Dedifferentiated amniotic fluid mesenchymal stem cell (primary cell): ENCODE results near the gene ALDH2.
A peak's percentile ranks its signal among the peaks of the same experiment; 100 is the strongest.
"Not testable (repeated sequence)": the region's sequence is repeated elsewhere in the genome, so short reads cannot be mapped to it uniquely, and the experiment has no call there.

Experiments
- DNase-seq: peaks from one replicate; pipeline ENCODE4 v3.0.0-alpha.2; 2016; ENCODE audit errors: extremely low spot score

The ALDH2 gene

DNA sequence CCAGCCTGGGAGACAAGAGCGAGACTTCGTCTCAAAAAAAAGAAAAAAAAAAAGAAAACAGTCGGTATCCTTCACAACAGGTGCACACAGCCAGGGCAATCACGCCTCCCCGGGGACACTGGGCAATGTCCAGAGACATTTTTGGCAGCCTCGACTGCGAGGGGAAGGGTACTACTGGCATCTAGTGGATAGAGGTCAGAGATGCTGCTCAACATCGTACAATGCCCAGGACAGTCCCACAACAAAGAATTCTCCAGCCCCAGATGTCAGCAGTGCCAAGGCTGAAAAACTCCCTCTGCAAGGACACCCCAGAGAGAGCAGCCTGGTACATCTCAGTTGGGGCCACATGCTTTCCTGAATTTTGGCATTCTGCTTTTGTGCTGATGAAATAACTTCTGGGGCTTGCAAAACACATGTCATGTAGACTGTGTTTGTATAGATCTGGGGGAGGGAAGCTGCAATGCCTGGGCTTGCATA lies 21.5 kb downstream of the ALDH2 start:
- DNase-seq: peak; percentile 47

DNA sequence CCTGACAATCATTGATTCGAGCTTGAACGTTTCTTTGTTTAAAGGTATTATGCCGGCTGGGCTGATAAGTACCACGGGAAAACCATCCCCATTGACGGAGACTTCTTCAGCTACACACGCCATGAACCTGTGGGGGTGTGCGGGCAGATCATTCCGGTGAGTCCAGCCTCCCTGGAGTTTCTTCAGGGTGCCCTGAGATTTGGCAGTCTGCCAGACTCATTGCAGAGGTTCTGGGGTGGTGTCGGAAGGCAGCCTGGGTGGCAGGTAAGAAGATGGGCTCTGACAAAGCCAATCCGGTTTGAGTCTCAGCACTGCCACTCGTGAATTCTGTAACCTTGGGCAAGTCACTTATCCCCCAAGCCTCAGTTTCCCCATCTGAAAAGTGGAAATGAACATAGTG lies 23.0 kb downstream of the ALDH2 start:
- DNase-seq: no peak

DNA sequence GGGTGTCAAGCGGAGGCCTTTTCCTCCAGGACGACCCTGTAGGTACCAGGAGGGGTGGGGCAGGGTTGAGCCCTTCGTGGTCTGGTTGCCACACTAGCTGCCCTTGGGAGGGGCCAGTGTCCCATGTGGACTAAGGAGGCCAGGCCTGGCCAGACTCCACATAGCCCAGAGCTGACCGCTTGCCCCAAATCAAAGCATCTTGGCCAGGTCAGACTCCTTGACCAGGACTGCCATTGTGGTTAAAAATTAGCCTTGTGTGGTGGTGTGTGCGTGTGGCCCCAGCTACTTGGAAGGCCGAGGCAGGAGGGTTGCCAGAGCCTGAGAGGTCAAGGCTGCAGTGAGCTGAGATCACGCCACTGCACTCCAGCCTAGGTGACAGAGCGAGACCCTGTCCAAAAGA lies 24.8 kb downstream of the ALDH2 start:
- no peak for DNase-seq

DNA sequence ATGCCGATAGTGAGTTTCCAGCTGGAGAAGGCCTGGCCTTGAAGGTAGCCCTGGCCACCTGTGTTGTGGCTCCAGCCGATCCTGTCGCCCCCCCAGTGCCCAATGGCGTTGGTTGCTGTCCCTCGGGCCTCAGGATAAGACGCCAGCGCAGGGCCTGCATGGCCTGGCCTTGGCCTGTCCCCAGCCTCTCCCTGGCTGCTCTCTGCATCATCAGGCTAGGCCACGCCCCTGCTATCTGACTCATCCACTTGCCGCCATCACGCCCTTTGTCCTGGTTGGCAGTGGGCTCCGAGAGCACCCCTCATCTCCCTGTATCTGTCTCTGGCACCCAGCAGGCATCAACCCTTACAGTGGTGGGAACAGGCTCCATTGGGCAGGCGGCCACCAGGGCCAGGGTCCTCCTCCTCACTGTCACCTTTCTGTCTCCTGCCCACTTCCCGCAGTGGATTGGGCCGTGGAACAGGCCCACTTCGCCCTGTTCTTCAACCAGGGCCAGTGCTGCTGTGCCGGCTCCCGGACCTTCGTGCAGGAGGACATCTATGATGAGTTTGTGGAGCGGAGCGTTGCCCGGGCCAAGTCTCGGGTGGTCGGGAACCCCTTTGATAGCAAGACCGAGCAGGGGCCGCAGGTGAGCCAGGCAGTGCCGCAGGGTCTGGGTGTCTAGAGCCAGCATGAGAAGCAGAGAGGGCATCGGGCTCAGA lies 25.6 kb downstream of the ALDH2 start:
- DNase-seq: no peak

DNA sequence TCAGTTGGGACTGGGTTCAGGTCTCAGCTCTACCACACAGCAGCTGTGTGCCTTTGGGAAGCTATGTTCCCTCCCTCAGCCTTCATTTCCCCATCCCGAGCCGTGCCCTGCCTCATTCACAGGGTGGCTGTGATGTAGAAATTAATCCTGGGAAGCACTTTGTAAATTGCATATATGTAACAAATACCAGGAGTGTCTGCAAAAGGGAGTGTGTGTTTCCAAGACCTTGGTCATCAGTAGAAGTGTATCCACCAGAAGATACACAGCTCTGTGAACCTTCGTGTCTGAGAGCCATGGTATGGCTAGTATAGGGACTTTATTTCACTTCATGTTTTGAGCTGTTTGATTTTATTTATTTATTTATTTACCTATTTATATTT lies 26.1 kb downstream of the ALDH2 start:
- no peak for DNase-seq

DNA sequence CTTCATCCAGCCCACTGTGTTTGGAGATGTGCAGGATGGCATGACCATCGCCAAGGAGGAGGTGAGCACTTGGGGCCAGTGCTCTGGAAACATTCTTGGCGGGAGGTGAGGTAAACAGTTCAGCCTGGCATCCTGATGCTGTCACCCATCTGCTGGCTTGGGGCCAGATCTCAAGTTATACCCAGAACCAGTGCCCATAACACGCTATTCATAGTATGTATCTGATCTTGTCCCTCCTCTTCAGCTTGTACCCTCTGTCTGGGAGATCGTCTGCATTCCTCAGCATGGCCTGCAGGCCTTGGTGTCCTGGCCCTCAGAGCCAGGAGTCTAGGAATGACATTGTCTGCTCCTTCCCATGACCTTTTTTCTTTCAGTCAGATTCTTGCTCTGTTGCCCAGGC lies 31.4 kb downstream of the ALDH2 start:
- DNase-seq: no peak

DNA sequence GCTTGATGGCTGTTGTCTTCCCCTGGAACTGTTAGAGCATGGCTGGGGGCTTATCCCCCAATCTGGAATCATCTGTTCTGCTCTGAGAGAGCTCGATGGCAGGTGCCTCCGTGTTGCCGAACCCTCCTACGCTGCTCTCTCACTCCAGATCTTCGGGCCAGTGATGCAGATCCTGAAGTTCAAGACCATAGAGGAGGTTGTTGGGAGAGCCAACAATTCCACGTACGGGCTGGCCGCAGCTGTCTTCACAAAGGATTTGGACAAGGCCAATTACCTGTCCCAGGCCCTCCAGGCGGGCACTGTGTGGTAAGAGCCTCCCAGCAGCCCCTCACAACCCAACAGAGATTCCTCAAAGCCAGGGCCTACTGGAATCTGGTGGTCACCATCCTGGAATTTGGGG lies 33.0 kb downstream of the ALDH2 start:
- no peak for DNase-seq

DNA sequence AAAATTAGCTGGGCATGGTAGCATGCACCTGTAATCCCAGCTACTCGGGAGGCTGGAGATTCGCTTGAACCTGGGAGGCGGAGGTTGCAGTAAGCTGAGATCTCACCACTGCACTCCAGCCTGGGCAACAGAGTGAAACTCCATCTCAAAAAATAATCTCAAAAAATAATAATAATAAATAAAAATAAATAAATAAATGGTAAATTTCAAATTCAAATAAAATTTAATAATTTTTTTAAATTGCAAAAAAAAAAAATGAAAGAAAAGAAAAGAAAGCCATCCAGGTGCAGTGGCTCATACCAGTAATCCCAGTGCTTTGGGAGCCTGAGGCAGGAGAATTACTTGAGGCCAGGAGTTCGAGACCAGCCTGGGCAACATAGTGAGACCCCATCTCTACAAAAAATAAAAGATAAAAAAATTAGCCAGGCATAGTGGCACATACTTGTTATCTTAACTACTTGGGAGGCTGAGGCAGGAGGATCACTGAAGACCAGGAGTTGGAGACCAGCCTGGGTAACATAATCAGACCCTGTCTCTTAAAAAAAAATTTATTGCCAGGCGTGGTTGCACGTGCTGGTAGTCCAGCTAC lies 36.4 kb downstream of the ALDH2 start:
- DNase-seq: no peak

DNA sequence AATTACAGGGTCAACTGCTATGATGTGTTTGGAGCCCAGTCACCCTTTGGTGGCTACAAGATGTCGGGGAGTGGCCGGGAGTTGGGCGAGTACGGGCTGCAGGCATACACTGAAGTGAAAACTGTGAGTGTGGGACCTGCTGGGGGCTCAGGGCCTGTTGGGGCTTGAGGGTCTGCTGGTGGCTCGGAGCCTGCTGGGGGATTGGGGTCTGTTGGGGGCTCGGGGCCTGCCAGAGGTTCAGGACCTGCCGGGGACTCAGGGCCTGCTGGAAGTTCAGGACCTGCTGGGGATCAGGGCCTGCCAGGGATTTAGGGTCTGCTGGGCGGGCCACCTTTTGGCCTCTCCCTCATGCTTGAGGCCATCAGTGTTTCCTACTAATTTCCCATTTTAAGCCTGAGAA lies 37.1 kb downstream of the ALDH2 start:
- no peak for DNase-seq

DNA sequence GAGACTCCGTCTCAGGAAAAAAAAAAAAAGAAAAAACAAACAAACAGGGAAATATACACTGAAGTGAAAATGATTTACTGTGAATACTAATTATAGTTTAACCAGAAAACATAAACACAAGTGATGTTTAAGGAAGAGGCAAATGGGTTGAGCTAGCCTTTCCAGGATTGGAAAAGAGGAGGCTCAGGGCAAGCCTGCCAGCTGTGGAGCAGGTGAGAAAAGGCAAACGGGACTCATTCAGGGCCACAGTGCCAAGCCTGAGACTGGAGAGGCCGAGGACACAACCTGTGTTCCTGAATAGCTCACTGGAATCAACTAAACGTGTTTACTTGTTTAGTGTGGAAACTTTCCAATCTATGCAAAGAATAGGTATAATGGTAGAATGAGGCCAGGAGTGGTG lies 39.6 kb downstream of the ALDH2 start:
- DNase-seq: no peak

DNA sequence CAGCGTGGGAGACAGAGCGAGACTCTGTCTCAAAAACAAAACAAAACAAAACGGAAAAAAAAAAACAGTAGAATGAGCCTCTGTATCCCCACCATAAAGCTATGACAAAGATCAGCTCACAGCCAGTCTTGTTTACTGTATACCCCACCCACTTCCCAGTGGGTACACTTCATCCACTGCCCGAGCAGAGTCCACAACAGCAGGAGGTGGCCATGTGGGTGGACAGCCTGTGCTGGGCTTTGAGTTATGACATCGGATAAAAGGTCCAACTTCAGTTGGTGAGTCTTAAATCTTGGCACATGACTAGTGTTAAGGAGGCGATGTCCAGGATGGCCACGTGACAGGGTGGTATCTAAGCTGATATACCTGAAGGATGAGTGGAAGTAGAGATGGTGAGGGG lies 40.5 kb downstream of the ALDH2 start:
- DNase-seq: no peak

DNA sequence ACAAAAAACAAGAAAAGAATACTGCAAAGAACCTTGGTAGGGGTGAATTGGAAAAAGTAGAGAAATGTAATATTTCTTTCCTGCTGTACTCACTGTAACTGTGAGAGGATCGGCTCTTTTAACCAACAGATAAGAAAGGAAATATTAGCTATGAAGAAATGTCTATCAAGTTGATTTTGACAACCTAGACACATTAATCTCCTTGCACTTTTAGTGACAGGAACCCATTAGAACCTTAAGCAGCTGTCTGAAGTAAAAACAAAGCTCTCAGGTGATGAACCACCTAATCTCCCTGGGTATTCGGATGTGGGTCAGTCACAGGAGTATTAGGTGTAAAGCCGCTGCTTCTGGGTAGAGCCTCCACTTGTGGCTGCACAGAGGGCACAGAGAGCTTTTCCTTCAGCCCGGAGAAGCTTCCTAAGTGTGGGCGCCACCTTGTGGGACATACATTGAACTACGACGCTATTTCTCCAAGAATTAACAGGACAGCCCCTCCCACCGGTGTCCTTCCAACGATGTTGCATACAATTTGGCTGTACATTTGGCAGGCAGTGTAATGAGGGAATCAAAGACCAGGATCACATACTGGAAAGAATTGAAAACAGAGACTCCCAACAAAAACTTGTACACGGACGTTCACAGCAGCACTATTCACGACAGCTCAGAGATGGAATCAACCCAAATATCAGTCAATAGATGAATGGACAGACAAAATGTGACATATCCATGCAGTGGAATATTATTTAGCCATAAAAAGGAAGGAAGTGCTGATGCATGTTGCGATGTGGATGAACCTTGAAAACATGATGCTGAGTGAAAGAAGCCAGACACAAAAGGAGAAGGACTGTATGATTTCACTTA lies 46.4 kb downstream of the ALDH2 start:
- DNase-seq: peak; percentile 88

DNA sequence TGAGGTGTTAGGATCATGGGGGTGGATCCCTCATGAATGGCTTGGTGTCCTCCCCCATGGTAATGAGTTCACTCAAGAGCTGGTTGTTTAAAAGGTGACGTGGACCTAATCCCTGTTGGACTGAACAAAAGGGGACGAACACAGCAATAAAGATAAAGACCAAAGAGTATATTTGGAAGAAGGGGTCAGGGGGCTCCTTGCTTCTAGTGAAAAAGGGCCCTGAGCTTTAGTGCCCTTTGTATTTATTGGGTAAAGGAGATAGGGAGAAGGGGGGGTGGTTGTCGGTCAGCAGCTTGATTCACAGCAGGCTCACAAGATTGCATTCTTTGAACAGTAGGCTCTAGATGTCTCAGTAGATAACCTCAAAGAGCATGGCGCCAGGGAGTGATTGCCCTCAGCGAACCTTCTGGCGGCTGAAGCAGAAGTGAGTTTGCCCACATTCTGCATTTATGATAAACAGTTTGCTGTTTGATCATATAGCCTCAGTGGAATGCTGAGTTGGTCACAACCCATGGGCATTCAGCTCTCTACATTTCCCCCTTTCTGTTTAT lies 49.4 kb downstream of the ALDH2 start:
- no peak for DNase-seq

DNA sequence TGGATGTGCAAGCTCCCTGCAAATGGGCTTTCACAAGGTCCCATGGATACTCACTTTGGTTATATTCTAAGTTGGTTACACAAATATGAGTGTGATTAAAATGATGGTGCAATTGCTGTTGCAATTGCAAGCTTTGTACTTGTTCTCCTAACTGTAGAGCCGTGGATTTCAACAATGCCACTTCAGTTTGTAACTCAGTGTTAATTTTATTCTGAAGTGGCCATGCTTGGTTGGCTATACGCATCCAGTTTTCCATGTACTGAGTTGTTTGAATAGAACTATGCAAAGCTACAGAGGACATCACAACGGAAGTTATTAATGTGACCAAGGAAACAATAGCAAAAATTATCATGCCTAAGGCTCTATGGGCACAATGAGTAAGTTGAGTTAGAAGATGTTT lies 50.2 kb downstream of the ALDH2 start:
- DNase-seq: not testable (repeated sequence)

DNA sequence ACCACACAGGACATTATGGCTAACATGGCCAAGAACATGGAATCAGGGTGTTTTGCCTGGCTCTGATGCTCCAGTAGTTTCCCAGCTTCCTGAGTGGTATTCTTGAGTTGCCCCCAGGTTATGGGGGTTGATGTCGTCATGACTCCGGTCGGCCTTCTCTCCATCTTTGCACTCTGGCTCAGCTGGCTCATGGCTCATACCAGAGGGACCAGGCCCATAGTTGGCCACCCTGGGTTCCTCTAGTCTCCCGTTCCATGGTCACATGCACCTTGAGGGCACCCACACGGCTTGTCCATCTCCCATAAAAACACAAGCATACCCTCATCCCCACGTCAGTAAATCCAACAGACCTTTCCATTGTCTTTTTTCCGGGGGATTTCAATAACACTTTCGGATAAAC lies 51.6 kb downstream of the ALDH2 start:
- DNase-seq: no peak

DNA sequence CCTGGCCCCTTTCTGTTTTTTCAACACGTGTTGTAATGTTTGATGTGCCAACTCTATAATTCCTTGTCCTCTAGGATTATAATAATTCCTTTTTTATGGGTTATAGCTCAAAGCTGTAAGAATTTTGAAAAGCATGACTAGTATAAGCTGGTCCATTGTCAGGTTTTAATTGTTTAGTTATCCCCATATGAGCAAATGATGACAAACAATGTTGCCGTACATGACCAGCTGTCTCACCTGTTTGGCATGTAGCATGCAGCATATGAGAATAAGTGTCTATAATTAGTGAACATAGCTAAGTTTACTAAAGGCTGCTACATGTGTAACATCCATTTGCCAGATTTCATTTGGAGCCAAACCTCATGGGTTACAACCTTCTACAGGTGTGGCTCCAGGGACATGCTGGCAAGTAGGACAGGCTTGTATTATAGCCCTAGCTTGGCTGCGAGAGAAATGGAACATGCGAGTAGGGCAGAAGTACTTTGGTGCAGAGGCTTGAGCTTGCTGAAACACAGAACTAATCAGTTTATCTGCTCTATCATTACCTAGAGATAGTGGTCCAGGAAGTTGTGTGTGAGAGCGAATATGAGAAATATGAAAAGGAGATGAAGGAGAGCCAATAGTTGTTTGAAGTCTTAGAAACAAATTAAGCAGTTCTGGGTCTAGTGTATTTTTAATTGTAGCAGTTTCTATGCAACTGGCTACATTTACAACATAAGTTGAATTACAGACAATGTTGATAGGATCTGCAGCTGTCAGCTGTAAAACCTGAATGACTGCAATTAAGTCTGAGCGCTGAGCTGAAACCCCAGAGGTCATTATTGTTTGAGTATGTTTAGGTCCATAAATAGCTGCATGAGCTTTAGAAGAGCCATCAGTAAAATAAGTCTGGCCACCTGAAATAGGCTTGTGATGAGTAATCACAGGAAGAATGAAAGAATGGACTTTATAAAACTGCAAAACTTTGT lies 52.7 kb downstream of the ALDH2 start:
- no peak for DNase-seq

DNA sequence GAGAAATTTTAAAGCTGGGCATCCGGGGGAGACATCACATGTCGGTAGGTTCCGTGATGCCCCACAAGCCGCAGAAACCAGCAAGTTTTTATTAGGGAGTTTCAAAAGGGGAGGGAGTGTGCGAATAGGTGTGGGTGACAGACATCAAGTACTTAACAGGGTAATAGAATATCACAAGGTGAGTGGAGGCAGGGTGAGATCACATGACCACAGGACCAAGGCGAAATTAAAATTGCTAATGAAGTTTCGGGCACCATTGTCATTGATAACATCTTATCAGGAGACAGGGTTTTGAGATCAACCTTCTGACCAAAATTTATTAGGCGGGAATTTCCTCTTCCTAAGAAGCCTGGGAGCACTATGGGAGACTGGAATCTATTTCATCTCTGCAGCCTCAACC lies 54.1 kb downstream of the ALDH2 start:
- not testable (repeated sequence) for DNase-seq

DNA sequence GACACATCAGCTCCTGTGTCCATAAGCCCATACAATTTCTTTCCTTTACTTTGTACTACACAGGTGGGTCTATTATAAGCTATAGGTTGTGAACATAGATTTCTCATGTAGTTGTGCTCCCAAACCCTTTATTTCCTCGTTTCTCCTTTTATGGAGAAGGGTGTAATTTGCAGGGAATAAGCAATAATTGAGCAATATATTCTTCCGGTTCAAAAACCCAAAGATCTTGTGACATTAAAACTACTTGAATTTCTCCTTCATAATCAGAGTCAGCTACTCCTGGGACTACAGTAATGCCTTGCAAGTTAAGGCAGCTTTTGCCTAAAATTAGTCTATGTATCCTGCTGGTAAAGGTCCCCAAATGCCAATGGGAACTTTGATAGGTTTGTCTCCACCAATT lies 56.2 kb downstream of the ALDH2 start:
- DNase-seq: no peak

DNA sequence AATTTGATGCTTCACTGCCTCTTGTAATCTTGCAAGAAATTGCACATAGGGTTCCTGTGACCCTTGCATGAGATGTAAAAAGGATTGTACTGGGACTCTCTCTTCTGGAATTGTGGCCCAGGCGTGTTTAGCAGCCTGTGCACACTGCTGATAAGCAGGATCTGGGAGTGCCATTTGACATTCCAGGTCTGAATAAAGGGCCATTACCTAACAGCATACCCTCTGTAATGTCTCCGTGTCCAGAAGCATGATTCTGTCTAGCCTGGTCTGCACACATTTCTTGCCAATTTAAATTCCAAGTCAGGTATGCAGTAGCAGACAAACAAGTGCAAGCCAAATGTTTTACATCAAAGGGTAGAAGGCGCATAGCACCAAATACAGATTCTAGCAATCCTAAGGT lies 57.2 kb downstream of the ALDH2 start:
- DNase-seq: no peak

DNA sequence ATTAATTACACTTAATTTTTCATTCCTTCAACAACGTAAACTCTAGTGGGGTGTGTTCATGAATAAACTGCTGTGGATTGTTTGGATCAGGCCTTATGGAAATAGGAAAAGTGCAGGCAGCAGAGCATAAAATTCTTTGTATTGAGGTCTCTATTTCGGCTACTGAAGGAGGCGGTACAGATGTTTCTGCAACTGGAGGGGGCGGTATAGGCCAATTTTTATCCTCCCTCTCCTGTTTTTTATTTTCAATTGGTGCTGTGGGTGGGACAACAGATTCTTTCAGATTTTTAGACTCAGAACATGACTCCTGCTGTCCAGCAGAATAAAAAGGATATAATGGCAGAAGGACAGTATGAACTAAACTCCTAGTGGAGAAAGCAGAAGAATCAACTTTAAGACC lies 57.6 kb downstream of the ALDH2 start:
- DNase-seq: not testable (repeated sequence)

DNA sequence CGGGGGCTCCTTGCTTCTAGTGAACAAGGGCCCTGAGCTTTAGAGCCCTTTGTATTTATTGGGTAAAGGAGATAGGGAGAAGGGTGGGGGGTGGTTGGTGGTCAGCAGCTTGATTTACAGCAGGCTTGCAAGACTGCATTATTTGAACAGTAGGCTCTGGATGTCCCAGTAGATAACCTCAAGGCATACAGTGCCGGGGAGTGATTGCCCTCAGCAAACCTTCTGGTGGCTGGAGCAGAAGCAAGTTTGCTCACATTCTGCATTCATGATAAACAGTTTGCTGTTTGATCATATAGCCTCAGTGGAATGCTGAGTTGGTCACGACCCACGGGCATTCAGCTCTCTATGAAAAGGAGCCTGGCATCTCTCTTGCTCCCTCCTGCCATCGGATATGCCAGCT lies 58.8 kb downstream of the ALDH2 start:
- no peak for DNase-seq
